IMR-90 (cell line): Measurements from ENCODE around the gene SF3A2. TPM values are rescaled to one million over a fixed set of nuclear protein-coding genes. Genes with fewer than 3 reads are reported as not detected.

Source experiments
- ATAC-seq: fragments of 200-7000 bp; cut with Tn5 transposase; 2 replicates; pipeline ENCODE4 v1.9.1; 2020; ENCODE audit warnings: low read depth, mild to moderate bottlenecking, moderate library complexity
- BruUV-seq: library from RNA; stranded (reverse); fragments of 400-500 nt; replicated peaks from 2 replicates; lab custom pipeline; 2021; lab: Mats Ljungman, UMichigan
- CTCF ChIA-PET: fragments of 300-600 bp; formaldehyde crosslinking; extraction: SDS; loops from one replicate; lab custom pipeline; 2021; ENCODE audit warnings: antibody characterized with exemption; lab: Yijun Ruan, JAX
- POLR2A ChIA-PET: fragments of 300-600 bp; sonication (Branson Sonifier 250); formaldehyde crosslinking; loops from one replicate; lab custom pipeline; 2022; ENCODE audit warnings: antibody characterized with exemption; ENCODE audit not compliant: unreplicated experiment; lab: Charles Lee
- DNase-seq: peaks from one replicate; pipeline ENCODE4 v3.0.0; 2013
- H2AFZ ChIP-seq: replicated peaks from 2 replicates; pipeline ENCODE3; 2013; ENCODE audit warnings: low read length, mild to moderate bottlenecking; ENCODE audit not compliant: poor library complexity
- H2AK5ac ChIP-seq: 2 replicates; pipeline ENCODE4 v1.6.1; 2013; ENCODE audit warnings: low read depth, low read length, inconsistent platforms
- H2AK9ac ChIP-seq: replicated peaks from 2 replicates; pipeline ENCODE3; 2013; ENCODE audit warnings: mild to moderate bottlenecking, low read depth, low read length, moderate library complexity; ENCODE audit not compliant: poor library complexity
- H2BK120ac ChIP-seq: 2 replicates; pipeline ENCODE4 v1.6.1; 2013; ENCODE audit warnings: low read depth, low read length, inconsistent platforms
- H2BK15ac ChIP-seq: 3 replicates; pipeline ENCODE4 v1.6.1; 2013; ENCODE audit warnings: low read depth, low read length, inconsistent platforms
- H2BK20ac ChIP-seq: 2 replicates; pipeline ENCODE4 v1.6.1; 2013; ENCODE audit warnings: low read depth, mild to moderate bottlenecking, inconsistent platforms, low read length, moderate library complexity
- H2BK5ac ChIP-seq: 2 replicates; pipeline ENCODE4 v1.6.1; 2013; ENCODE audit warnings: mild to moderate bottlenecking, low read depth, low read length, inconsistent platforms; ENCODE audit not compliant: poor library complexity, severe bottlenecking
- H3K14ac ChIP-seq: replicated peaks from 2 replicates; pipeline ENCODE4 v1.6.1; 2013; ENCODE audit warnings: low read depth, low read length, inconsistent platforms
- H3K18ac ChIP-seq: 2 replicates; pipeline ENCODE4 v1.6.1; 2013; ENCODE audit warnings: low read depth, low read length, control low read depth
- H3K23ac ChIP-seq: 2 replicates; pipeline ENCODE4 v1.6.1; 2013; ENCODE audit warnings: low read depth, low read length, inconsistent platforms
- H3K27ac ChIP-seq: 2 replicates; pipeline ENCODE4 v1.5.1; 2013; ENCODE audit warnings: mild to moderate bottlenecking, control low read depth, low read length; ENCODE audit not compliant: insufficient read depth
- H3K27me3 ChIP-seq: 2 replicates; pipeline ENCODE4 v1.6.1; 2013; ENCODE audit warnings: low read length; ENCODE audit not compliant: control insufficient read depth, insufficient read depth
- H3K36me3 ChIP-seq: 2 replicates; pipeline ENCODE4 v1.6.1; 2013; ENCODE audit warnings: low read length, mixed read lengths; ENCODE audit not compliant: control insufficient read depth, insufficient read depth
- H3K4ac ChIP-seq: 2 replicates; pipeline ENCODE4 v1.6.1; 2013; ENCODE audit warnings: low read depth, low read length, inconsistent platforms
- H3K4me1 ChIP-seq: 2 replicates; pipeline ENCODE4 v1.6.1; 2013; ENCODE audit warnings: low read length, mixed read lengths; ENCODE audit not compliant: control insufficient read depth, insufficient read depth
- H3K4me2 ChIP-seq: 2 replicates; pipeline ENCODE4 v1.6.1; 2013; ENCODE audit warnings: low read depth, mild to moderate bottlenecking, control low read depth, low read length, moderate library complexity
- H3K4me3 ChIP-seq: 2 replicates; pipeline ENCODE4 v1.5.1; 2013; ENCODE audit warnings: low read depth, mild to moderate bottlenecking, control low read depth, low read length, moderate library complexity; ENCODE audit not compliant: insufficient read depth
- H3K56ac ChIP-seq: 2 replicates; pipeline ENCODE4 v1.6.1; 2013; ENCODE audit warnings: low read length, inconsistent platforms; ENCODE audit not compliant: insufficient read depth; ENCODE audit errors: extremely low read depth
- H3K79me1 ChIP-seq, 2 experiments: 2 replicates each; pipeline ENCODE4 v1.6.1; 2013; ENCODE audit warnings: low read length in 2 of 2, inconsistent platforms in 1 of 2, low read depth in 1 of 2
- H3K9ac ChIP-seq: 2 replicates; pipeline ENCODE4 v1.6.1; 2013; ENCODE audit warnings: low read depth, low read length, control low read depth
- H3K9me1 ChIP-seq: 2 replicates; pipeline ENCODE4 v1.6.1; 2013; ENCODE audit warnings: low read length, inconsistent platforms; ENCODE audit not compliant: insufficient read depth
- H3K9me3 ChIP-seq: 2 replicates; pipeline ENCODE4 v1.6.1; 2013; ENCODE audit warnings: low read length; ENCODE audit not compliant: control insufficient read depth, insufficient read depth
- H4K20me1 ChIP-seq: 2 replicates; pipeline ENCODE4 v1.6.1; 2013; ENCODE audit warnings: low read length, inconsistent platforms; ENCODE audit not compliant: insufficient read depth
- H4K5ac ChIP-seq: 2 replicates; pipeline ENCODE4 v1.6.1; 2013; ENCODE audit warnings: mild to moderate bottlenecking, low read depth, low read length, control low read depth
- H4K8ac ChIP-seq, 2 experiments: 2 replicates each; pipeline ENCODE4 v1.6.1; 2013; ENCODE audit warnings: low read depth in 2 of 2, low read length in 2 of 2, control low read depth in 1 of 2, inconsistent platforms in 1 of 2
- H4K91ac ChIP-seq: 2 replicates; pipeline ENCODE4 v1.6.1; 2013; ENCODE audit warnings: low read depth, low read length, inconsistent platforms; ENCODE audit not compliant: insufficient read depth
- CTCF ChIP-seq: conservative IDR thresholded peaks from 2 replicates; pipeline ENCODE4 v1.5.1; 2012; ENCODE audit warnings: mild to moderate bottlenecking, low read depth, low read length, improper control_type of control experiment
- ELK1 ChIP-seq: fragments of 150-350 bp; IDR thresholded peaks from 2 replicates; pipeline ENCODE4 v1.6.1; 2016; ENCODE audit warnings: low read depth, mild to moderate bottlenecking, low read length, moderate library complexity, borderline replicate concordance
- WGBS, 2 experiments: methylation state at CpG; one replicate each; pipeline versions ENCODE4 v1.1.5 to v1.1.7; 2013; ENCODE audit warnings: missing lambda C conversion rate in 2 of 2; ENCODE audit not compliant: insufficient read length in 1 of 2; ENCODE audit errors: extremely low coverage in 2 of 2; 5-methylcytosine and 5-hydroxymethylcytosine counted together
- dilution Hi-C: fragments of 300-500 bp; cut with HindIII; formaldehyde crosslinking; loops from one replicate; pipeline ENCODE4 v1.14.3; 2018; ENCODE audit warnings: low sequenced_read_pairs; ENCODE audit not compliant: unreplicated experiment
- in situ Hi-C: fragments of 300-500 bp; cut with MboI; formaldehyde crosslinking; loops from 3 replicates; pipeline ENCODE4 v1.14.3; 2019; ENCODE audit warnings: low sequenced_read_pairs, inconsistent platforms, mixed read lengths
- intact Hi-C: fragments of 100-400 bp; cut with micrococcal nuclease; formaldehyde crosslinking; loops from 2 replicates; pipeline ENCODE4 v1.10.0; 2022
- polyA plus RNA-seq, 3 experiments: library from polyadenylated mRNA; depleted of rRNA; stranded (reverse); fragments of >200 nt; gene quantifications; 2 replicates each; pipeline ENCODE4 v1.2.3, GENCODE V29; 2012; ENCODE audit warnings: low replicate concordance in 1 of 3
- total RNA-seq: library from RNA; depleted of rRNA; stranded (reverse); fragments of >200 nt; gene quantifications from 2 replicates; pipeline ENCODE4 v1.2.3, GENCODE V29; 2012

SF3A2 gene
- total and polyA plus RNA-seq, 2 of the 4 experiments (the other 2 are of a cell fraction): 4.8 to 34.5 TPM

- Histone ChIP-seq H3K9me1 (no peaks in the 10 kb centered on the region), H3K9me3 (no peaks in the 10 kb centered on the region), H3K14ac (no peak overlapping the region), H3K23ac (no peak overlapping the region), H2AK9ac (peak overlapping the region; percentile 44), H2AFZ (peak overlapping the region; percentile 70), H3K27ac (no peak overlapping the region), H2AK5ac (no peak overlapping the region), H2BK120ac (no peak overlapping the region), H4K91ac (no peak overlapping the region), H2BK5ac (no peak overlapping the region), H4K20me1 (peaks cover 21% of the 10 kb centered on the region), H2BK15ac (no peak overlapping the region), H3K9ac (no peak overlapping the region), H3K27me3 (peaks cover 36% of the 10 kb centered on the region), H2BK20ac (no peak overlapping the region), H3K79me1 (no peaks in the 10 kb centered on the region), H3K4ac (no peak overlapping the region), H3K36me3 (peaks cover 8% of the 10 kb centered on the region; the same call in 1 of the 2 replicates), H3K4me3 (no peak overlapping the region; the same call in 1 of the 2 replicates), H4K5ac (no peak overlapping the region), H4K8ac (no peak overlapping the region), H3K18ac (no peak overlapping the region), H3K56ac (no peak overlapping the region), H3K4me1 (peaks cover 4% of the 10 kb centered on the region; the same call in 1 of the 2 replicates), H3K4me2 (no peak overlapping the region; the same call in 1 of the 2 replicates)
- POLR2A ChIA-PET: no interaction called here
- DNase-seq: no peak
- ATAC-seq: no peak
- 0 out of 2 replicates have a peak, but pooled peaks have one; percentile 19 for TF ChIP-seq CTCF
- TF ChIP-seq ELK1: no peak
- WGBS, 2 experiments: 9% methylated on average over 37 of the region's 77 CpGs; no CpG with 5 or more reads in 1 of the 2 experiments
- dilution Hi-C loops: no loop called here
- intact Hi-C loops: no loop called here
- no TSS peak for BruUV-seq
- in situ Hi-C loops: no loop called here
- CTCF ChIA-PET: no interaction called here
Measured at GRCh38 chr19:2253106-2254063, 16.8 kb downstream of the SF3A2 start.
